GM19099 (cell line): Measurements from ENCODE around the gene AGAP3.

Experiments used
- POLR2A ChIP-seq: IDR thresholded peaks from 3 replicates; pipeline ENCODE4 v1.6.1; 2011; ENCODE audit warnings: low read depth; ENCODE audit not compliant: insufficient read length; ENCODE audit errors: extremely low read depth

The AGAP3 gene

GRCh38 chr7:151187409-151188251 lies 101.4 kb downstream of the AGAP3 start:
- no peak for TF ChIP-seq POLR2A

DNA sequence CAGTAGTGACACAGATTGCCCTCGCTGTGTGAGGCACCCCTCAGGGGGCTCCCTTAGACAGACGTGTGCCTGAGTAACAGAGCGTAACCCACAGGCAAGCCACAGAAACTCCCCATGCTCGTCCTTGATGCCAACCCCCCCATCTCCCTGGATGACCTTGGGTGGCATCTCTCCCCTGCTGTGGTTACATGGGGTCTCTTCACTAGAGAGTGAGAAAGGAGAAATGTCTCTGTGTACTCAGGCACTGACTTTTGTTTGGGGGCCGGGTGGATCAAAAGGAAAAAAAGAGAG lies 101.9 kb downstream of the AGAP3 start:
- no peak for TF ChIP-seq POLR2A

DNA sequence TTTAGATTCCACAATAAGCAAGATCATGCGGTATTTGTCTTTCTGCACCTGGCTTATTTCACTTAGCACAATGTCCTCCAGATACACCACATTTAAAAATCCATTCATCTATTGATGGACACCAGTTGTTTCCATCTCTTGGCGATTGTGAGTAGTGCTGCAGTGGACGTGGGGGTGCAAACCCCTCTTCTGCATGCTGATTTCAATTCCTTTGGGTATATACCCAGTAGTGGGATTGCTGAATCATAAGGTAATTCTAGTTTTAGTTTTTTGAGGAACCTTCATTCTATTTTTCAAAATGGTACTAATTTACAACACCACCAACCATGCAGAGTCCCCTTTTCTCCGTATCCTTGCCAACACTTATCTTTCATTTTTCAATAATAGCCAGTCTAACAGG lies 102.8 kb downstream of the AGAP3 start:
- no peak for TF ChIP-seq POLR2A

DNA sequence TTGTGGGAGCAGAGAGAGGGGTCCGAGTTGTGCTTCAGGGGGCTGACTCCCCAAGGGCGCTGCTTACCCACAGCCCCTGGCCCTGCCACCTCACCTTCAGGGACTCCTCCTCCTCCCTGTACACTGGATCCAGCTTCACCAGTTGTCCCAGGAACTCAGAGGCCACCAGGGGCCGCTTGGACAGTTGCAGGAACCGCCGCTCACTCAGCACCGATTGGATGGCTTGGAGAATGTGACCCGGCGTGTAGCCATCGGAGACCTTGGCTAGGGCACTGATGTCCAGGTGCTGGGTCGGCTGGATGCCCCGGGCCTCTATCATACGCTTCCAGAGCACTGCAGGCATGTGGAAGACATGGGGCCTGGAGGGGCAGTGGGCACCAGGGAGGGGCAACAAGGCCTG lies 105.3 kb downstream of the AGAP3 start:
- no peak for TF ChIP-seq POLR2A

DNA sequence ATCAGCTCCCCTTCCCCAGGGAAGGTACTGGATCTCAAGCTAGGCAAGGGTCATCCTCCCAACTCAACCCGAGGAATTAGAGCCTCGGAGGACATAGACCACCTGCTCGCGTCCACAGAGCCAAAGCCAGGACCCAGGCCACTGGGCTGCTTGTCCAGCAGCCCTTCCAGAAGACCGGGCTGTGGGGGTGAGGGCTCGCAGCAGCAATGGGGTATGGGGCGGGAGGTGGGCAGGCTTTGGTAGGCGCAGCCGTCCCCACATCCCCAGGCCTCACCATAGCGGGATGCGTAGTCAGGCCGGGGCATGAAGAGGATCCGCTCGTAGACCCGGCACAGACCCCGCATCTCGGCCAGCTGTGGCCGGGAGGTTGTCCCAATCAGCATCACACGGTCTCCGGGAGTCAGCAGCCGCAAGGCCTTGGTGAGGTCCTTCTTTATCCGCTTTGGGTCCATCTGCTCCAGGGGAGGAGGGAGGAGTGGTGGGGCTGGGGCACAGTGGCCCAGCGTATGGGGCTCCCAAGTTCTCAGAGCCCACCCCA lies 105.8 kb downstream of the AGAP3 start:
- no peak for TF ChIP-seq POLR2A

DNA sequence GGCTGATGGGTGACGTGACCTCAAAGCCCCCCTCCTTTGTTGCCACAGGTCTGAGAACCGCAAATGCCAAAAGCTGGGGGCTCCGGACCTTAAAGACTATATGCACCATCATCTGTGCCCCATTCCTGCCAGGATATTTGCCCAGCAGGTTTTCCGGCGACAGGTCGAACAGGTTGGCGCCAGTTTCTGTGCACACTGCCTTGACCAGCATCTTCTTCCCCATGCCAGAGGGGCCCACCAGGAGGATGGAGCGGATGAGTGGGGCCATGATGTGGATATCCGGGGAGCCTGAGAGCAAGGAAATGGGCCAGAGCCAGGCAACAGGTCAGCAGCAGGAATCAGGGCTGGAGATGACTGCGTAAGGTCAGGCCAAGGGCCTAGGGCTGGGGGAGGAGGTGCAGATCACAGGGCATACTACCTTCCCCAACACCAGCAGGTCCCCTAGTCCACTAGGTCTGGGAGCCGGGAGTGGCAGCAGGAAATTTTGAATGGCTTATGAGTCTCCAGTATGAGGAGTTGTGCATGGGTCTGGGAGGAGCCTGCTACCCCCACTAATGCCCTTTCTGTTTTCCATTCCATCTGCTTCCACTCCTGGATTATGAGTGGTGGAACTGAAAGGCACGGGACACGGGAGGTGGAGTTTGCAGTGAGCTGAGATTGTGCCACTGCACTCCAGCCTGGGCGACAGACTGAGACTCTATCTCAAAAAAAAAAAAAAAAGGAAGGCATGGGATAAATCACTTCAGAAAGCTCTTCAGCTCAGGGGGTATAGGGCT lies 107.1 kb downstream of the AGAP3 start:
- TF ChIP-seq POLR2A: no peak
